Measurements from ENCODE around the gene MAP7.

GRCh38 chr6:136435101-136435500 is 115.1 kb downstream of the MAP7 start:
- TF ChIP-seq, protein P1, sequence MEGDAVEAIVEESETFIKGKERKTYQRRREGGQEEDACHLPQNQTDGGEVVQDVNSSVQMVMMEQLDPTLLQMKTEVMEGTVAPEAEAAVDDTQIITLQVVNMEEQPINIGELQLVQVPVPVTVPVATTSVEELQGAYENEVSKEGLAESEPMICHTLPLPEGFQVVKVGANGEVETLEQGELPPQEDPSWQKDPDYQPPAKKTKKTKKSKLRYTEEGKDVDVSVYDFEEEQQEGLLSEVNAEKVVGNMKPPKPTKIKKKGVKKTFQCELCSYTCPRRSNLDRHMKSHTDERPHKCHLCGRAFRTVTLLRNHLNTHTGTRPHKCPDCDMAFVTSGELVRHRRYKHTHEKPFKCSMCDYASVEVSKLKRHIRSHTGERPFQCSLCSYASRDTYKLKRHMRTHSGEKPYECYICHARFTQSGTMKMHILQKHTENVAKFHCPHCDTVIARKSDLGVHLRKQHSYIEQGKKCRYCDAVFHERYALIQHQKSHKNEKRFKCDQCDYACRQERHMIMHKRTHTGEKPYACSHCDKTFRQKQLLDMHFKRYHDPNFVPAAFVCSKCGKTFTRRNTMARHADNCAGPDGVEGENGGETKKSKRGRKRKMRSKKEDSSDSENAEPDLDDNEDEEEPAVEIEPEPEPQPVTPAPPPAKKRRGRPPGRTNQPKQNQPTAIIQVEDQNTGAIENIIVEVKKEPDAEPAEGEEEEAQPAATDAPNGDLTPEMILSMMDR (IDR thresholded peaks at IDR 0.05) = no peak
- no peak for TF ChIP-seq POLR2A (IDR thresholded peaks at IDR 0.05)
